Measurements from ENCODE around the gene TRAPPC12. TPM values are rescaled to one million over a fixed set of nuclear protein-coding genes. Genes with fewer than 3 reads are reported as not detected.

The TRAPPC12 gene
- polyA plus RNA-seq, 1 donor from 2014 or later: 76.2 TPM

GRCh38 chr2:3418766-3419404 is 39.4 kb downstream of the TRAPPC12 start:
- Histone ChIP-seq H3K79me2 (replicated peaks; ENCODE audit: insufficient read depth, low read length) (no peaks in the 10 kb centered on the region), H3K4me2 (ENCODE audit: low read length) (no peak overlapping the region), H3K9ac (ENCODE audit: low read length) (no peak overlapping the region), H3K27me3 (ENCODE audit: insufficient read depth, low read depth, low read length) (no peaks in the 10 kb centered on the region), H3F3A (ENCODE audit: insufficient read depth, low read length, poor library complexity, severe bottlenecking) (no peaks in the 10 kb centered on the region), H3K36me3 (ENCODE audit: insufficient read depth, low read length) (peaks cover 6% of the 10 kb centered on the region), H2AFZ (ENCODE audit: low read depth, low read length) (no peak overlapping the region), H3K9me3 (ENCODE audit: low read length) (no peaks in the 10 kb centered on the region), H3K4me3 (ENCODE audit: low read length) (no peak overlapping the region), H3K27ac (ENCODE audit: low read length) (no peak overlapping the region), H3K9me2 (ENCODE audit: insufficient read depth, low read length) (no peaks in the 10 kb centered on the region), H4K20me1 (ENCODE audit: insufficient read depth) (no peaks in the 10 kb centered on the region)
- TF ChIP-seq RAD21 (conservative IDR thresholded peaks at IDR 0.05): no peak
- TF ChIP-seq TAF1 (IDR thresholded peaks at IDR 0.05; ENCODE audit: low read depth): no peak
- no peak for TF ChIP-seq REST (IDR thresholded peaks at IDR 0.05; ENCODE audit: borderline replicate concordance)

GRCh38 chr2:3420076-3420768 is 40.7 kb downstream of the TRAPPC12 start:
- Histone ChIP-seq H3K36me3 (ENCODE audit: insufficient read depth, low read length) (peaks cover 12% of the 10 kb centered on the region), H3K9ac (ENCODE audit: low read length) (no peak overlapping the region), H2AFZ (ENCODE audit: low read depth, low read length) (no peak overlapping the region), H3K9me2 (ENCODE audit: insufficient read depth, low read length) (no peaks in the 10 kb centered on the region), H3F3A (ENCODE audit: insufficient read depth, low read length, poor library complexity, severe bottlenecking) (no peaks in the 10 kb centered on the region), H3K4me2 (ENCODE audit: low read length) (no peak overlapping the region), H3K79me2 (replicated peaks; ENCODE audit: insufficient read depth, low read length) (no peaks in the 10 kb centered on the region), H3K4me3 (ENCODE audit: low read length) (no peak overlapping the region), H3K27me3 (ENCODE audit: insufficient read depth, low read depth, low read length) (no peaks in the 10 kb centered on the region), H3K9me3 (ENCODE audit: low read length) (no peaks in the 10 kb centered on the region), H3K27ac (ENCODE audit: low read length) (peak overlapping the region; percentile 32), H4K20me1 (ENCODE audit: insufficient read depth) (no peaks in the 10 kb centered on the region)
- TF ChIP-seq RAD21 (conservative IDR thresholded peaks at IDR 0.05): no peak
- TF ChIP-seq CTCF (IDR thresholded peaks at IDR 0.05; ENCODE audit: poor library complexity, severe bottlenecking): no peak
- no peak for TF ChIP-seq SMC3 (conservative IDR thresholded peaks at IDR 0.05; ENCODE audit: poor library complexity)
- no peak for TF ChIP-seq POLR2AphosphoS5 (IDR thresholded peaks at IDR 0.05)
- TF ChIP-seq EP300 (conservative IDR thresholded peaks at IDR 0.05; ENCODE audit: poor library complexity, severe bottlenecking): no peak
- no peak for TF ChIP-seq TAF1 (IDR thresholded peaks at IDR 0.05; ENCODE audit: low read depth)
- TF ChIP-seq REST (IDR thresholded peaks at IDR 0.05; ENCODE audit: borderline replicate concordance): no peak
- no peak for TF ChIP-seq MXI1 (conservative IDR thresholded peaks at IDR 0.05; ENCODE audit: poor library complexity, severe bottlenecking)
- TF ChIP-seq EZH2 (IDR thresholded peaks at IDR 0.05; ENCODE audit: borderline replicate concordance, insufficient read depth, low read length, poor library complexity, severe bottlenecking): no peak
